Upper lobe of left lung (tissue), 4 donors: ENCODE measurements around the gene NCAM2.

Source experiments
- POLR2A ChIP-seq, 4 donors: fragments of 450-650 bp; IDR thresholded peaks; one replicate each; pipeline ENCODE4 v1.5.1; 2016 to 2017; ENCODE audit warnings: antibody characterized with exemption in 4 of 4, mild to moderate bottlenecking in 2 of 4
- TF ChIP-seq, protein P1 (sequence below), 6 experiments: fragments of 450-650 bp in 4 of 6; fragments of 200-600 bp in 2 of 6; sonication (generic) in 2 of 6; IDR thresholded peaks; one replicate each; pipeline ENCODE4 v1.5.1; 2016 to 2019; ENCODE audit warnings: antibody characterized with exemption in 6 of 6

DNA sequence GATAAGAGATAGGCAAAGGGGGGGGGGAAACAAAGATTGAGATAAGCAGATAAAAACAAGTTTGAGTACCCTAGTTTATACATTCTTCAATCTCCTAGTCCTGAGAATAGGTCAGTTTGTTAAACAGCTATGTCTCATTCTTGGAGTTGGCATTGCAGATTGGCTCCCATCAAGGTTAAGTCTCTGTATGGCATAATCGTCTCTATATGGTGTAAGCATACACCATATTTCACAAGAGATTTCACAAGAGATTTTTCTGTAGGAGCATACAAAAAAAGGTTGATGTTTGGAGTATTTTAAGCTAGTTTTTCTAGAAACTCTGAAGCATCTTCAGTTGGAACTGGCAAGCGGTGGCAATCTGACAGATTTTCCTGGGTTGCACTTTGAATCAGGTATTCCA lies 35.8 kb downstream of the NCAM2 start:
- TF ChIP-seq, protein P1, sequence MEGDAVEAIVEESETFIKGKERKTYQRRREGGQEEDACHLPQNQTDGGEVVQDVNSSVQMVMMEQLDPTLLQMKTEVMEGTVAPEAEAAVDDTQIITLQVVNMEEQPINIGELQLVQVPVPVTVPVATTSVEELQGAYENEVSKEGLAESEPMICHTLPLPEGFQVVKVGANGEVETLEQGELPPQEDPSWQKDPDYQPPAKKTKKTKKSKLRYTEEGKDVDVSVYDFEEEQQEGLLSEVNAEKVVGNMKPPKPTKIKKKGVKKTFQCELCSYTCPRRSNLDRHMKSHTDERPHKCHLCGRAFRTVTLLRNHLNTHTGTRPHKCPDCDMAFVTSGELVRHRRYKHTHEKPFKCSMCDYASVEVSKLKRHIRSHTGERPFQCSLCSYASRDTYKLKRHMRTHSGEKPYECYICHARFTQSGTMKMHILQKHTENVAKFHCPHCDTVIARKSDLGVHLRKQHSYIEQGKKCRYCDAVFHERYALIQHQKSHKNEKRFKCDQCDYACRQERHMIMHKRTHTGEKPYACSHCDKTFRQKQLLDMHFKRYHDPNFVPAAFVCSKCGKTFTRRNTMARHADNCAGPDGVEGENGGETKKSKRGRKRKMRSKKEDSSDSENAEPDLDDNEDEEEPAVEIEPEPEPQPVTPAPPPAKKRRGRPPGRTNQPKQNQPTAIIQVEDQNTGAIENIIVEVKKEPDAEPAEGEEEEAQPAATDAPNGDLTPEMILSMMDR (IDR thresholded peaks at IDR 0.05) = no peak
- TF ChIP-seq POLR2A (IDR thresholded peaks at IDR 0.05) = no peak
